ENCODE data around the gene TAC3. TPM values are rescaled to one million over a fixed set of nuclear protein-coding genes. Genes with fewer than 3 reads are reported as not detected.
"Not testable (repeated sequence)": the region's sequence is repeated elsewhere in the genome, so short reads cannot be mapped to it uniquely, and the experiment has no call there.

Gene TAC3
- total and polyA plus RNA-seq, 2 of the 4 experiments (the other 2 are of a cell fraction) = 0.94 TPM; not detected in 1

GRCh38 chr12:57022324-57022723 lies 6.0 kb upstream of the TAC3 start:
- CTCF ChIA-PET = interaction anchor here (1.0 kb wide), 1 partner anchor 21 kb away, joined by 6 read pairs; no protein-coding TSS in a partner anchor
- H4K20me1 ChIP-seq (ENCODE audit: insufficient read depth, low read length); H2AFZ ChIP-seq (replicated peaks; ENCODE audit: low read length, poor library complexity); H3K79me1 ChIP-seq (ENCODE audit: low read depth in 1 of 2, low read length in 2 of 2); H3K9me3 ChIP-seq (ENCODE audit: control insufficient read depth, insufficient read depth, low read length); H3K4me1 ChIP-seq (ENCODE audit: control insufficient read depth, insufficient read depth, low read length); H2AK5ac ChIP-seq (ENCODE audit: low read depth, low read length); H3K4me2 ChIP-seq (ENCODE audit: low read depth, low read length); H3K9ac ChIP-seq (ENCODE audit: low read depth, low read length); in situ Hi-C loops (cut with MboI; ENCODE audit: low sequenced_read_pairs); H3K18ac ChIP-seq (ENCODE audit: low read depth, low read length); H3K36me3 ChIP-seq (ENCODE audit: control insufficient read depth, insufficient read depth, low read length); H2AK9ac ChIP-seq (replicated peaks; ENCODE audit: low read depth, low read length, poor library complexity); intact Hi-C loops (cut with micrococcal nuclease); H2BK20ac ChIP-seq (ENCODE audit: low read depth, low read length); H3K4ac ChIP-seq (ENCODE audit: low read depth, low read length); POLR2A ChIA-PET (ENCODE audit: unreplicated experiment); BruUV-seq (replicated peaks); H3K4me3 ChIP-seq (ENCODE audit: insufficient read depth, low read depth, low read length); H3K23ac ChIP-seq (ENCODE audit: low read depth, low read length); H3K9me1 ChIP-seq (ENCODE audit: insufficient read depth, low read length); H3K14ac ChIP-seq (replicated peaks; ENCODE audit: low read depth, low read length); dilution Hi-C loops (cut with HindIII; ENCODE audit: low sequenced_read_pairs, unreplicated experiment); H2BK15ac ChIP-seq (ENCODE audit: low read depth, low read length); H4K5ac ChIP-seq (ENCODE audit: low read depth, low read length): not testable (repeated sequence)
- H3K27me3 ChIP-seq (ENCODE audit: control insufficient read depth, insufficient read depth, low read length) = peaks cover 24% of the 10 kb centered on the region
- 0 out of 2 replicates have a peak overlapping the region, but pooled peaks have one; percentile 28 for H4K91ac ChIP-seq (ENCODE audit: insufficient read depth, low read depth, low read length)
- 0 out of 4 replicates have a peak overlapping the region, but pooled peaks of 1 of the 2 experiments have one; percentile 6 for H4K8ac ChIP-seq (ENCODE audit: low read depth in 2 of 2, low read length in 2 of 2)
- peak overlapping the region; percentile 54; the same call in 1 of the 2 replicates for H3K27ac ChIP-seq (ENCODE audit: insufficient read depth, low read length)
- ATAC-seq (ENCODE audit: low read depth) (peak; percentile 93), DNase-seq (peak; percentile 88)
- peak overlapping the region; percentile 28; the same call in 1 of the 2 replicates for H3K56ac ChIP-seq (ENCODE audit: extremely low read depth, insufficient read depth, low read length)
- peak overlapping the region; percentile 7 for H2BK5ac ChIP-seq (ENCODE audit: low read depth, low read length, poor library complexity, severe bottlenecking)
- WGBS, 2 experiments (ENCODE audit: extremely low coverage in 2 of 2, insufficient read length in 1 of 2) = 82% methylated on average over 2 of the region's 5 CpGs; no CpG with 5 or more reads in 1 of the 2 experiments
- H2BK120ac ChIP-seq (ENCODE audit: low read depth, low read length) = 0 out of 2 replicates have a peak overlapping the region, but pooled peaks have one; percentile 50
- TF ChIP-seq FOS (IDR thresholded peaks at IDR 0.05; ENCODE audit: low read depth, low read length) = peak; percentile 39; the same call in 1 of the 2 replicates
